ENCODE results near the gene EIF4A2.
A peak's percentile ranks its signal among the peaks of the same experiment; 100 is the strongest.
"Not testable (repeated sequence)": the region's sequence is repeated elsewhere in the genome, so short reads cannot be mapped to it uniquely, and the experiment has no call there.

Gene EIF4A2

GRCh38 chr3:186807231-186807630 lies 23.9 kb downstream of the EIF4A2 start:
- Histone ChIP-seq H4K5ac (ENCODE audit: low read length) (no peak overlapping the region), H3K56ac (ENCODE audit: low read length) (peak overlapping the region; percentile 98), H3K27ac (ENCODE audit: low read depth, low read length) (no peak overlapping the region), H4K8ac (ENCODE audit: low read depth, low read length) (peak overlapping the region; percentile 28), H3K18ac (ENCODE audit: low read length) (no peak overlapping the region), H2BK120ac (ENCODE audit: low read depth, low read length) (no peak overlapping the region), H3K79me2 (ENCODE audit: control insufficient read depth, insufficient read depth, low read length) (peaks cover 9% of the 10 kb centered on the region), H3K23ac (ENCODE audit: low read length) (no peak overlapping the region), H3K9ac (ENCODE audit: low read length) (peak overlapping the region; percentile 96), H3K4me3 (ENCODE audit: low read length) (no peak overlapping the region), H3K36me3 (ENCODE audit: control insufficient read depth, insufficient read depth, low read length) (no peaks in the 10 kb centered on the region), H2BK15ac (replicated peaks; ENCODE audit: low read depth) (no peak overlapping the region), H2BK5ac (ENCODE audit: low read length) (no peak overlapping the region), H3K79me1 (ENCODE audit: low read length) (peaks cover 2% of the 10 kb centered on the region), H3K27me3 (ENCODE audit: insufficient read depth, low read length, poor library complexity) (no peaks in the 10 kb centered on the region), H3K4ac (ENCODE audit: low read depth, low read length) (no peak overlapping the region), H3K4me1 (ENCODE audit: control insufficient read depth, low read depth, low read length) (peaks cover 3% of the 10 kb centered on the region), H3K4me2 (ENCODE audit: low read length) (no peak overlapping the region), H2AK5ac (ENCODE audit: low read length) (peak overlapping the region; percentile 35)
- no peak for DNase-seq
- WGBS (ENCODE audit: extremely low coverage, insufficient coverage, low lambda C conversion rate), result no CpG with 5 or more reads among the region's 5 CpGs

- H3K4me3 ChIP-seq (ENCODE audit: low read length), result no peak overlapping the region
- no peak overlapping the region for H3K56ac ChIP-seq (ENCODE audit: low read length)
- H3K27me3 ChIP-seq (ENCODE audit: insufficient read depth, low read length, poor library complexity), result no peaks in the 10 kb centered on the region
- H3K4me1 ChIP-seq (ENCODE audit: control insufficient read depth, low read depth, low read length), result peaks cover 3% of the 10 kb centered on the region
- H2BK120ac ChIP-seq (ENCODE audit: low read depth, low read length), result no peak overlapping the region
- peaks cover 3% of the 10 kb centered on the region for H3K79me2 ChIP-seq (ENCODE audit: control insufficient read depth, insufficient read depth, low read length)
- no CpG with 5 or more reads among the region's 5 CpGs for WGBS (ENCODE audit: extremely low coverage, insufficient coverage, low lambda C conversion rate)
- no peak overlapping the region for H2BK15ac ChIP-seq (replicated peaks; ENCODE audit: low read depth)
- H3K4me2 ChIP-seq (ENCODE audit: low read length), result no peak overlapping the region
- no peak overlapping the region for H2AK5ac ChIP-seq (ENCODE audit: low read length)
- H3K18ac ChIP-seq (ENCODE audit: low read length), result no peak overlapping the region
- no peaks in the 10 kb centered on the region for H3K79me1 ChIP-seq (ENCODE audit: low read length)
- H3K27ac ChIP-seq (ENCODE audit: low read depth, low read length), result no peak overlapping the region
- no peaks in the 10 kb centered on the region for H3K36me3 ChIP-seq (ENCODE audit: control insufficient read depth, insufficient read depth, low read length)
- DNase-seq, result no peak
- no peak overlapping the region for H4K5ac ChIP-seq (ENCODE audit: low read length)
- no peak overlapping the region for H4K8ac ChIP-seq (ENCODE audit: low read depth, low read length)
- no peak overlapping the region for H3K9ac ChIP-seq (ENCODE audit: low read length)
- H3K4ac ChIP-seq (ENCODE audit: low read depth, low read length), result no peak overlapping the region
- H2BK5ac ChIP-seq (ENCODE audit: low read length), result no peak overlapping the region
- H3K23ac ChIP-seq (ENCODE audit: low read length), result no peak overlapping the region
These were observed 27.1 kb downstream of the EIF4A2 start for GRCh38 chr3:186810336-186810996.

GRCh38 chr3:186811313-186811712 lies 27.9 kb downstream of the EIF4A2 start:
- not testable (repeated sequence) for H3K4ac ChIP-seq (ENCODE audit: low read depth, low read length); H3K36me3 ChIP-seq (ENCODE audit: control insufficient read depth, insufficient read depth, low read length); H3K27ac ChIP-seq (ENCODE audit: low read depth, low read length); H2BK120ac ChIP-seq (ENCODE audit: low read depth, low read length); H2BK15ac ChIP-seq (replicated peaks; ENCODE audit: low read depth); H4K5ac ChIP-seq (ENCODE audit: low read length); H3K4me1 ChIP-seq (ENCODE audit: control insufficient read depth, low read depth, low read length); H3K23ac ChIP-seq (ENCODE audit: low read length); H3K56ac ChIP-seq (ENCODE audit: low read length); H3K79me2 ChIP-seq (ENCODE audit: control insufficient read depth, insufficient read depth, low read length); H2BK5ac ChIP-seq (ENCODE audit: low read length); H3K79me1 ChIP-seq (ENCODE audit: low read length); H3K9ac ChIP-seq (ENCODE audit: low read length); DNase-seq; H3K18ac ChIP-seq (ENCODE audit: low read length); H3K4me2 ChIP-seq (ENCODE audit: low read length); H2AK5ac ChIP-seq (ENCODE audit: low read length); H4K8ac ChIP-seq (ENCODE audit: low read depth, low read length); H3K4me3 ChIP-seq (ENCODE audit: low read length); H3K27me3 ChIP-seq (ENCODE audit: insufficient read depth, low read length, poor library complexity)
- WGBS (ENCODE audit: extremely low coverage, insufficient coverage, low lambda C conversion rate), result no CpG with 5 or more reads among the region's 29 CpGs

- no peak overlapping the region for H4K5ac ChIP-seq (ENCODE audit: low read length)
- H2BK5ac ChIP-seq (ENCODE audit: low read length), result no peak overlapping the region
- no peak overlapping the region for H3K18ac ChIP-seq (ENCODE audit: low read length)
- H3K27me3 ChIP-seq (ENCODE audit: insufficient read depth, low read length, poor library complexity), result no peaks in the 10 kb centered on the region
- no peak overlapping the region for H2BK120ac ChIP-seq (ENCODE audit: low read depth, low read length)
- H2BK15ac ChIP-seq (replicated peaks; ENCODE audit: low read depth), result no peak overlapping the region
- H3K56ac ChIP-seq (ENCODE audit: low read length), result no peak overlapping the region
- no peaks in the 10 kb centered on the region for H3K79me1 ChIP-seq (ENCODE audit: low read length)
- H2AK5ac ChIP-seq (ENCODE audit: low read length), result no peak overlapping the region
- H3K9ac ChIP-seq (ENCODE audit: low read length), result no peak overlapping the region
- WGBS (ENCODE audit: extremely low coverage, insufficient coverage, low lambda C conversion rate), result no CpG with 5 or more reads among the region's 4 CpGs
- H4K8ac ChIP-seq (ENCODE audit: low read depth, low read length), result no peak overlapping the region
- no peaks in the 10 kb centered on the region for H3K36me3 ChIP-seq (ENCODE audit: control insufficient read depth, insufficient read depth, low read length)
- no peak overlapping the region for H3K27ac ChIP-seq (ENCODE audit: low read depth, low read length)
- H3K4me1 ChIP-seq (ENCODE audit: control insufficient read depth, low read depth, low read length), result no peaks in the 10 kb centered on the region
- H3K4ac ChIP-seq (ENCODE audit: low read depth, low read length), result no peak overlapping the region
- DNase-seq, result no peak
- no peak overlapping the region for H3K4me3 ChIP-seq (ENCODE audit: low read length)
- no peak overlapping the region for H3K4me2 ChIP-seq (ENCODE audit: low read length)
- H3K23ac ChIP-seq (ENCODE audit: low read length), result no peak overlapping the region
- no peaks in the 10 kb centered on the region for H3K79me2 ChIP-seq (ENCODE audit: control insufficient read depth, insufficient read depth, low read length)
These were observed 30.7 kb downstream of the EIF4A2 start for GRCh38 chr3:186814100-186814499.

GRCh38 chr3:186815435-186815834 lies 32.1 kb downstream of the EIF4A2 start:
- WGBS (ENCODE audit: extremely low coverage, insufficient coverage, low lambda C conversion rate), result no CpG with 5 or more reads among the region's 1 CpG
- Histone ChIP-seq H3K79me1 (ENCODE audit: low read length) (no peaks in the 10 kb centered on the region), H4K5ac (ENCODE audit: low read length) (no peak overlapping the region), H3K27ac (ENCODE audit: low read depth, low read length) (no peak overlapping the region), H2BK120ac (ENCODE audit: low read depth, low read length) (no peak overlapping the region), H3K4me3 (ENCODE audit: low read length) (no peak overlapping the region), H3K18ac (ENCODE audit: low read length) (no peak overlapping the region), H3K56ac (ENCODE audit: low read length) (no peak overlapping the region), H3K36me3 (ENCODE audit: control insufficient read depth, insufficient read depth, low read length) (no peaks in the 10 kb centered on the region), H4K8ac (ENCODE audit: low read depth, low read length) (no peak overlapping the region), H3K4ac (ENCODE audit: low read depth, low read length) (no peak overlapping the region), H2BK5ac (ENCODE audit: low read length) (no peak overlapping the region), H3K79me2 (ENCODE audit: control insufficient read depth, insufficient read depth, low read length) (no peaks in the 10 kb centered on the region), H3K4me1 (ENCODE audit: control insufficient read depth, low read depth, low read length) (no peaks in the 10 kb centered on the region), H3K4me2 (ENCODE audit: low read length) (no peak overlapping the region), H3K23ac (ENCODE audit: low read length) (no peak overlapping the region), H3K27me3 (ENCODE audit: insufficient read depth, low read length, poor library complexity) (no peaks in the 10 kb centered on the region), H2AK5ac (ENCODE audit: low read length) (no peak overlapping the region), H3K9ac (ENCODE audit: low read length) (no peak overlapping the region), H2BK15ac (replicated peaks; ENCODE audit: low read depth) (no peak overlapping the region)
- DNase-seq, result peak; percentile 85

- no peak overlapping the region for H3K27ac ChIP-seq (ENCODE audit: low read depth, low read length)
- no peak overlapping the region for H3K4ac ChIP-seq (ENCODE audit: low read depth, low read length)
- H2AK5ac ChIP-seq (ENCODE audit: low read length), result no peak overlapping the region
These were observed 35.1 kb downstream of the EIF4A2 start for GRCh38 chr3:186818516-186818915.

More at GRCh38 chr3:186818516-186818915, 35.1 kb downstream of the EIF4A2 start:
- H3K4me3 ChIP-seq (ENCODE audit: low read length), result no peak overlapping the region
- H3K18ac ChIP-seq (ENCODE audit: low read length), result no peak overlapping the region
- H4K5ac ChIP-seq (ENCODE audit: low read length), result no peak overlapping the region
- no peak for DNase-seq
- H4K8ac ChIP-seq (ENCODE audit: low read depth, low read length), result no peak overlapping the region
- no peaks in the 10 kb centered on the region for H3K79me2 ChIP-seq (ENCODE audit: control insufficient read depth, insufficient read depth, low read length)
- no peak overlapping the region for H3K9ac ChIP-seq (ENCODE audit: low read length)
- no peak overlapping the region for H2BK5ac ChIP-seq (ENCODE audit: low read length)
- no peak overlapping the region for H2BK15ac ChIP-seq (replicated peaks; ENCODE audit: low read depth)
- no peaks in the 10 kb centered on the region for H3K27me3 ChIP-seq (ENCODE audit: insufficient read depth, low read length, poor library complexity)
- no peak overlapping the region for H3K4me2 ChIP-seq (ENCODE audit: low read length)
- no peaks in the 10 kb centered on the region for H3K4me1 ChIP-seq (ENCODE audit: control insufficient read depth, low read depth, low read length)
- H3K56ac ChIP-seq (ENCODE audit: low read length), result no peak overlapping the region
- no peaks in the 10 kb centered on the region for H3K79me1 ChIP-seq (ENCODE audit: low read length)
- no peak overlapping the region for H2BK120ac ChIP-seq (ENCODE audit: low read depth, low read length)
- no peaks in the 10 kb centered on the region for H3K36me3 ChIP-seq (ENCODE audit: control insufficient read depth, insufficient read depth, low read length)
- WGBS (ENCODE audit: extremely low coverage, insufficient coverage, low lambda C conversion rate), result no CpG with 5 or more reads among the region's 5 CpGs
- H3K23ac ChIP-seq (ENCODE audit: low read length), result no peak overlapping the region

Data from mesendoderm (in vitro differentiated cells).